GM23248 (cell line): ENCODE results near the gene NTSR2.

Experiments used
- EZH2 ChIP-seq: fragments of 200-600 bp; sonication (generic); IDR thresholded peaks from 2 replicates; pipeline ENCODE4 v1.6.1; 2018; ENCODE audit warnings: antibody characterized with exemption, mild to moderate bottlenecking; ENCODE audit not compliant: insufficient read depth, poor library complexity, severe bottlenecking
- EZH2phosphoT487 ChIP-seq: fragments of 200-600 bp; sonication (generic); IDR thresholded peaks from 2 replicates; pipeline ENCODE4 v1.6.1; 2018; ENCODE audit warnings: antibody characterized with exemption, moderate library complexity, mild to moderate bottlenecking, low read depth; ENCODE audit not compliant: insufficient read depth

- TF ChIP-seq EZH2 = no peak
- no peak for TF ChIP-seq EZH2phosphoT487
These were observed 12.3 kb downstream of the NTSR2 start for GRCh38 chr2:11657646-11658045.
